Upper lobe of left lung (tissue), 6 donors: ENCODE measurements around the gene CLEC20A. TPM values are rescaled to one million over a fixed set of nuclear protein-coding genes. Genes with fewer than 3 reads are reported as not detected.
A peak's percentile ranks its signal among the peaks of the same experiment; 100 is the strongest.

Experiments
- ATAC-seq, 2 donors: fragments of 200-7000 bp; cut with Tn5 transposase; one replicate each; pipeline ENCODE4 v1.9.1; 2022; ENCODE audit warnings: mild to moderate bottlenecking in 2 of 2, moderate library complexity in 2 of 2; ENCODE audit not compliant: low FRiP score in 2 of 2
- DNase-seq, 2 donors: peaks; one replicate each; pipeline ENCODE4 v3.0.0-alpha.2; 2019 to 2020
- H3K27ac ChIP-seq, 4 donors: fragments of 200-600 bp; sonication (generic); one replicate each; pipeline ENCODE4 v1.5.1; 2016 to 2019
- H3K27me3 ChIP-seq, 4 donors: fragments of 200-600 bp; sonication (generic); one replicate each; pipeline ENCODE4 v1.5.1; 2017 to 2019
- H3K36me3 ChIP-seq, 4 donors: fragments of 200-600 bp; sonication (generic); one replicate each; pipeline ENCODE4 v1.5.1; 2016 to 2019
- H3K4me1 ChIP-seq, 4 donors: fragments of 200-600 bp; sonication (generic); one replicate each; pipeline ENCODE4 v1.5.1; 2018 to 2019
- H3K4me3 ChIP-seq, 4 donors: fragments of 200-600 bp; sonication (generic); one replicate each; pipeline ENCODE4 v1.5.1; 2017 to 2019; ENCODE audit warnings: mild to moderate bottlenecking in 2 of 4, moderate library complexity in 1 of 4
- H3K9me3 ChIP-seq, 4 donors: fragments of 200-600 bp; sonication (generic); one replicate each; pipeline ENCODE4 v1.5.1; 2018 to 2019
- CTCF ChIP-seq, 6 experiments: fragments of 450-650 bp in 4 of 6; fragments of 200-600 bp in 2 of 6; sonication (generic) in 2 of 6; IDR thresholded peaks; one replicate each; pipeline ENCODE4 v1.5.1; 2016 to 2019; ENCODE audit warnings: antibody characterized with exemption in 6 of 6
- EP300 ChIP-seq, 4 donors: sonication (generic); formaldehyde crosslinking; IDR thresholded peaks; one replicate each; pipeline ENCODE4 v1.5.1; 2017; ENCODE audit warnings: antibody characterized with exemption in 4 of 4, control low read depth in 2 of 4
- POLR2A ChIP-seq, 4 donors: fragments of 450-650 bp; IDR thresholded peaks; one replicate each; pipeline ENCODE4 v1.5.1; 2016 to 2017; ENCODE audit warnings: antibody characterized with exemption in 4 of 4, mild to moderate bottlenecking in 2 of 4
- POLR2AphosphoS5 ChIP-seq, 2 donors: sonication (generic); formaldehyde crosslinking; IDR thresholded peaks; one replicate each; pipeline ENCODE4 v1.5.1; 2017; ENCODE audit warnings: antibody characterized with exemption in 2 of 2
- WGBS, 2 donors: methylation state at CpG; one replicate each; pipeline ENCODE4 v1.1.5; 2017 to 2018; 5-methylcytosine and 5-hydroxymethylcytosine counted together
- total RNA-seq, 6 donors: library from RNA; depleted of rRNA in 4 of 6; stranded (reverse); fragments of >200 nt in 4 of 6; gene quantifications; one replicate each; pipeline versions ENCODE4 v1.1.0 to v1.2.1, GENCODE V29; 2016 to 2021
- donor health status: DM: no; HTN: no; CAD: no; lungs with moderate emphysema.
- donor health status: DM: no; HTN: yes; CAD: no; lungs with severe emphysema.

Gene CLEC20A
- total RNA-seq, 6 donors from 2014 or later, result not detected

- ATAC-seq (no peak), DNase-seq (no peak)
- Histone ChIP-seq H3K4me1 (no peaks in the 10 kb centered on the region), H3K36me3 (peaks cover 0 to 42% (median 4%) of the 10 kb centered on the region in 4 donors), H3K27me3 (no peaks in the 10 kb centered on the region), H3K9me3 (no peaks in the 10 kb centered on the region), H3K4me3 (no peak overlapping the region), H3K27ac (no peak overlapping the region)
- 23 to 39% methylated on average over 1 of the region's 1 CpG for WGBS, 2 donors
- no peak for TF ChIP-seq POLR2AphosphoS5 (IDR thresholded peaks at IDR 0.05)
- no peak for TF ChIP-seq EP300 (IDR thresholded peaks at IDR 0.05)
Measured at GRCh38 chr1:178477841-178478240, 18.9 kb downstream of the CLEC20A start.

GRCh38 chr1:178477373-178477772 lies 19.4 kb downstream of the CLEC20A start:
- H3K36me3 ChIP-seq, result peaks cover 0 to 47% (median 5%) of the 10 kb centered on the region in 4 donors
- TF ChIP-seq CTCF (IDR thresholded peaks at IDR 0.05) (no peak), EP300 (IDR thresholded peaks at IDR 0.05) (no peak), POLR2A (IDR thresholded peaks at IDR 0.05) (no peak), POLR2AphosphoS5 (IDR thresholded peaks at IDR 0.05) (no peak)
- DNase-seq (no peak), ATAC-seq (no peak)
- H3K27me3 ChIP-seq, result no peaks in the 10 kb centered on the region
- WGBS, 2 donors, result 76 to 90% methylated on average over 4 of the region's 4 CpGs
- no peak overlapping the region for H3K4me3 ChIP-seq
- no peaks in the 10 kb centered on the region for H3K9me3 ChIP-seq
- H3K27ac ChIP-seq, result no peak overlapping the region
- H3K4me1 ChIP-seq, result no peaks in the 10 kb centered on the region

DNA sequence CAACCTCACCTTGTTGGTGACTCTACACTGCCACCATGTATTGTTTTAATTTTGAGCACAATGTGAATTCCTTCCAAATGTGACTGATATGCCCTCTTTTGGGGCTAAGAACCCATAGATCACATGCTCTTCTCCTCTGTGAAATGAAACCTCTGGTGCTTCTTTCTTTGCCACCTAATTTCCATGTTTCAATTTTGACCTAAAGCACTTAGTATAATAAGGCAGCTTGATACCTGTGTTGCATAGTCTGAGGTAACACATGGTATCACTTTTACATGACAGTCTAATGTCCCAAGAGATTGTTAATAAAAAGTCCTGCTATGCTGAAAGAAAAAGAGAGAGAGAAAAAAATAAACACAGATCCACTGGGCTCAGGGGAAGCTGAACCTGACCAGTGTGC lies 24.2 kb downstream of the CLEC20A start:
- TF ChIP-seq EP300 (IDR thresholded peaks at IDR 0.05), result no peak
- no peak for TF ChIP-seq POLR2AphosphoS5 (IDR thresholded peaks at IDR 0.05)
- no peak for TF ChIP-seq CTCF (IDR thresholded peaks at IDR 0.05)
- peaks cover 0 to 62% (median 14%) of the 10 kb centered on the region in 4 donors for H3K36me3 ChIP-seq
- DNase-seq (no peak), ATAC-seq (no peak)
- no peaks in the 10 kb centered on the region for H3K4me1 ChIP-seq
- no peaks in the 10 kb centered on the region for H3K9me3 ChIP-seq
- H3K4me3 ChIP-seq, result no peak overlapping the region
- no peaks in the 10 kb centered on the region for H3K27me3 ChIP-seq
- H3K27ac ChIP-seq, result no peak overlapping the region

GRCh38 chr1:178470411-178470960 lies 26.3 kb downstream of the CLEC20A start:
- TF ChIP-seq POLR2A (IDR thresholded peaks at IDR 0.05), result no peak
- TF ChIP-seq POLR2AphosphoS5 (IDR thresholded peaks at IDR 0.05), result no peak
- 73 to 76% methylated on average over 5 of the region's 5 CpGs for WGBS, 2 donors

DNA sequence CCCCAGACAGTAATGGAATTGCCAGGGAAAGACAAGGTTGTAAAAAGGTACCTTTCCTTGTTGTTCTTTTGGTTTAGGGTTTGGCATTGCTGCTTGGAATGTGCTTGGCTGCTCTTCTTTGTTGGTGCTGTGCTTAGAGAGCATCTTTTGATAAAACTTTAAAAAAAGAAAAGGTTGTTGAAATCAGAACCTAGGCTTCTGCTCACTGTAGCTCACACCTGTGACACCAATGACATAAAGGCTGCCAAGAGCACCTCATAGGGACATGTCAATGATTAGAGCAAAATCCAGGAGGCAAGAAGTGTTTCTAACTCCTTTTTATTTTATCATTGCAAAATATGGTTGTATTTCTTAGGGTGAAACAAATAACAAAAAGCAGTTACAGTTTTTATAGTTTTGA lies 28.9 kb downstream of the CLEC20A start:
- H3K27me3 ChIP-seq, result no peaks in the 10 kb centered on the region
- H3K4me1 ChIP-seq, result no peaks in the 10 kb centered on the region
- TF ChIP-seq EP300 (IDR thresholded peaks at IDR 0.05) (no peak), POLR2AphosphoS5 (IDR thresholded peaks at IDR 0.05) (no peak)
- no peak overlapping the region for H3K27ac ChIP-seq
- DNase-seq (no peak), ATAC-seq (no peak)
- no peak overlapping the region for H3K4me3 ChIP-seq
- H3K36me3 ChIP-seq, result peaks cover 0 to 47% (median 17%) of the 10 kb centered on the region in 4 donors
- H3K9me3 ChIP-seq, result no peaks in the 10 kb centered on the region

More at GRCh38 chr1:178470411-178470960, 26.3 kb downstream of the CLEC20A start:
- DNase-seq (no peak), ATAC-seq (peak in 1 of 2 donors; percentile 72)
- Histone ChIP-seq H3K27ac (no peak overlapping the region), H3K27me3 (no peaks in the 10 kb centered on the region), H3K9me3 (no peaks in the 10 kb centered on the region), H3K36me3 (peaks cover 0 to 72% (median 22%) of the 10 kb centered on the region in 4 donors), H3K4me1 (no peaks in the 10 kb centered on the region), H3K4me3 (no peak overlapping the region)

GRCh38 chr1:178465011-178465410 lies 31.8 kb downstream of the CLEC20A start:
- DNase-seq (no peak), ATAC-seq (no peak)
- Histone ChIP-seq H3K27me3 (no peaks in the 10 kb centered on the region), H3K4me3 (no peak overlapping the region), H3K4me1 (no peaks in the 10 kb centered on the region), H3K27ac (no peak overlapping the region), H3K9me3 (no peaks in the 10 kb centered on the region), H3K36me3 (peaks cover 0 to 42% (median 17%) of the 10 kb centered on the region in 4 donors)
- TF ChIP-seq POLR2A (IDR thresholded peaks at IDR 0.05) (no peak), CTCF (IDR thresholded peaks at IDR 0.05) (no peak), POLR2AphosphoS5 (IDR thresholded peaks at IDR 0.05) (no peak), EP300 (IDR thresholded peaks at IDR 0.05) (no peak)
